Measurements from ENCODE around the gene ANGPTL7.
A peak's percentile ranks its signal among the peaks of the same experiment; 100 is the strongest.
"Not testable (repeated sequence)": the region's sequence is repeated elsewhere in the genome, so short reads cannot be mapped to it uniquely, and the experiment has no call there.

Gene ANGPTL7, protein sequence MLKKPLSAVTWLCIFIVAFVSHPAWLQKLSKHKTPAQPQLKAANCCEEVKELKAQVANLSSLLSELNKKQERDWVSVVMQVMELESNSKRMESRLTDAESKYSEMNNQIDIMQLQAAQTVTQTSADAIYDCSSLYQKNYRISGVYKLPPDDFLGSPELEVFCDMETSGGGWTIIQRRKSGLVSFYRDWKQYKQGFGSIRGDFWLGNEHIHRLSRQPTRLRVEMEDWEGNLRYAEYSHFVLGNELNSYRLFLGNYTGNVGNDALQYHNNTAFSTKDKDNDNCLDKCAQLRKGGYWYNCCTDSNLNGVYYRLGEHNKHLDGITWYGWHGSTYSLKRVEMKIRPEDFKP

DNA sequence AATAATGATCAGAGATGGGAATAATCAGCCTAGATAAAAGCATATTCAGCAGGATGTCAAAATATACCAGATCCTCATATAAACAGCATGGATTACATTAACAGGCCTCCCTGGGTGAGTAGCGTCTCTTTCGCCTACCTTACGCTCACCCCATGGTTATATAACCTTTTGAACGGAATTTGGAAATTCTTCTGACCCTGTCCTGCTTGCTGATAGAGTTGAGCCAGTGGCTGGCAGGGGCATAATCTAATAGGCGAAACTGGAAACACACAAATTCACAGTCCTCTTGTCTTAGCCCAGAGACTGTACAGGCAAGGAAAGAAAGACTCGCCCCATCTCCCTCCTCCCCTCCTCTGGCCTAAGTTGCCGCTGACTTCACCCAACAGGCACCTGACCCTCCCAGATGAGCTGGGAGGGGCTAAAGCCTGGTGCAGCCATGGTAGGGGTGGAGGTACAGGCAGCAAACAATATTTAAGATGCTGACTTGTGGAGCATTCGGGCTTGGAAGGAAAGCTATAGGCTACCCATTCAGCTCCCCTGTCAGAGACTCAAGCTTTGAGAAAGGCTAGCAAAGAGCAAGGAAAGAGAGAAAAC, at the start of gene ANGPTL7:
ANGPTL7 (plus strand) TSS at position 498 of the 594 bp plus-strand sequence. CDS start 225 bp downstream, outside the sequence.
- DNase-seq, result no peak

- DNase-seq, result no peak
Observed at GRCh38 chr1:11142618-11143391, 46.4 kb upstream of the ANGPTL7 start.

GRCh38 chr1:11143401-11143800, 45.8 kb upstream of the ANGPTL7 start:
- no peak for DNase-seq

DNA sequence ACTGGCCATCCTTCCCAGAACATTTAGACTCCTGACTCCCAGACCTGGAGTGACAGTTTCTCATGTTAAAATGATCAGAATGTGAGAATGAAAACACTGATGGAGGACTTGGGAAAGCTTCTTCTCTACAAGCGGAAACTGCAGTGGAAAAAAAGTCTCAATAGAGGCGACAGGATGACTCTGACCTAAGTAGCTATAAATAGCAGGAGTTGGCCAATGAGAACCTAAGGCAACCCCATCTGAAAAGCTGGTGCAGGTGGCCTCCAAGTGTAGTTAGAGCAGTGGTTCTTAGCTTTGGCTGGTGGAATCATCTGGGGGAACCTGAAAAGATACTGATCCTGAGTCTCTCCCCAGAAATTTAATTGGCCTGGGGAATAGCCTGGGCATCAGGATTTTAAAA, 45.2 kb upstream of the ANGPTL7 start:
- DNase-seq, result no peak

GRCh38 chr1:11144570-11145256, 44.4 kb upstream of the ANGPTL7 start:
- DNase-seq, result no peak

- DNase-seq, result no peak
Observed at GRCh38 chr1:11145741-11146140, 43.4 kb upstream of the ANGPTL7 start.

- DNase-seq, result no peak
Observed at GRCh38 chr1:11147197-11147770, 41.9 kb upstream of the ANGPTL7 start.

- no peak for DNase-seq
Observed at GRCh38 chr1:11150326-11150725, 38.8 kb upstream of the ANGPTL7 start.

- no peak for DNase-seq
Observed at GRCh38 chr1:11151114-11151513, 38.0 kb upstream of the ANGPTL7 start.

DNA sequence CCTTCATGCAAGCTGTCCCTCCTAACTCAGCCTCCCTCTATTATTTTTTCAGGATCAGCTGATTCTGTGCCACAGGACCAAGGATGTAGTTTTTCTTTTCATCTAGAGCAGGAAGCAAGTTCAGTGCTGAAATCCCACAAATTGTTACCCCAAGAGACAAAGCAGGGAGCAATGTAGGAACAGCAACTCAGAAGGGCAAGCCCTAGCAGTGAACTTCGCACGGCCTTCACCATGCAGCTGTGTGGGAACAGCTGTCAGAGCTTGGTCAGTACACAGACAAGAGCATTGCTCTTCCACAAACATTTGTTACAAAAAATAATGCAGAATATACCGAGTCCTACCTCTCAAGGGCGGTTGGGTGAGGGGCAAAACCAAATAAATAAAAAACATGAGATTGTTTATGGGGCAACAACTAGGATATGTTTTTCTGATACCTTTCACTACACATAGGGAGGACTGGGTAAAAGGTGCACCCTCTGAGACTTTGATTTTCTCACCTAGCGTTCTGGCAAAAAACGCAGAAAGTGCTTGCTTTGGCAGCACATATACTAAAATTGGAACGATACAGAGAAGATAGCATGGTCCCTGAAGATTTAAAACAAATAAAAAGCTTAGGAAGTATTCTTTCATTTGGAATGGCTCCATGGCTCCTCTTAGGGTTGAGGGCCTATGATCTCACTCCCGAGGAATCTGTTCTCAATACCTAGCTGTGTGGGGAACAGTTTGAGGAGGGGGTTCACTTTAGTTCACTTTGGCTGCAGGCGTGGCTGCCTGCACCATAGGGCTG, 37.1 kb upstream of the ANGPTL7 start:
- DNase-seq, result no peak

DNA sequence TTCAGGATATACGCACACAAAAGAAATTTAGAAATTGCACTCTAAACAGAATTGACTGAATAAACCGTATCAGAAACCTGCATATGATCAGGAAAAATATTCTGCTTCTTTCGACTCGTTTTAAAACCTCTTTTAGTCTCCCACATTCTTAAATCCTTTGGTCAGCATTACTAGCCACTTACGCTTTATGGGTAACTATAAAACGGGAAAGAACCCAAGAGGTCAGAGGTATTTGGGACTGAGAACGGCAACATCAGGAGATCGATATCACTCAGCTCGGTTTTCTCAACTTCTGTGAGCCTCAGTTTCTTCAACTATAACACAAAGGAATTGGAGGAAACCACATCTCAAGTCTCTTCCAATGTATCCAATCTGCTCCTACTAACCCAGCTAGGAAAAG, 36.4 kb upstream of the ANGPTL7 start:
- no peak for DNase-seq

DNA sequence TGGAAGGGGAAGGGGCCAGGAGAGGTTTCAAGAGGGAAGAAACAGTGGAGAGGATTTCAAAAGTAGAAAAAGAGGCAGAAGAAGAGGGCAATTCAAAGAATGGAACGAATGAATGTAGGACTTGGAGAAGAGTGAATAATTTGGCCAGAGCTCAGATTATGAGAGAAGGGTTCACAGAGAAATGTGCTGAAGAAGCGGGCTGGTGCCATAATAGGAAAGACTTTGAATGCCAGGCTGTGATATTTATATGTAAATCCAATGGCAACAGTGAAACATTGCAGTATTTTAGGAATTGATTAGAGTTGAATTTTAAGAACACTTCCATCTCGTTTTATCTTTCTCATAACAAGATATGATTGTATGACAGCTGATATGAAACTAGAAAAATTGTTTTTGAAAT, 36.0 kb upstream of the ANGPTL7 start:
- DNase-seq, result no peak

DNA sequence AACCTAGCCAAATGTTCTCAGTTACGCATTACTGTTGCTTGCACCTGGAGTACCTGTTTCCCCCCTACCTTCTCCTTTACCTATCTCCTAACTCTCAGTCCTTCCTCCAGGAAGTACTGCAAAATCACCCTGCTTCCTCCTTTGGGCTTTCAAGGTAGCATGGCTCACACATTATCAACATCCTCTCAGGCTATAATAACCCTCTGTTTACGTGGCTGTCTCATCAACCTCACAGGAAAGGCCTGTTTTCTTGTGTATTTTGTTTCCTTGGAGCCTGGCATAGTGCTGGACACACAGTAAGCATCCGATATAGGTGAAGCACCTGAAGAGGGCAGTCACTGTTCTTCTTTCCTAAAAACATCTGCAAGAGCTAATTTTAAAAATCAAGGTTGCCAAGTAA, 32.7 kb upstream of the ANGPTL7 start:
- DNase-seq, result no peak

DNA sequence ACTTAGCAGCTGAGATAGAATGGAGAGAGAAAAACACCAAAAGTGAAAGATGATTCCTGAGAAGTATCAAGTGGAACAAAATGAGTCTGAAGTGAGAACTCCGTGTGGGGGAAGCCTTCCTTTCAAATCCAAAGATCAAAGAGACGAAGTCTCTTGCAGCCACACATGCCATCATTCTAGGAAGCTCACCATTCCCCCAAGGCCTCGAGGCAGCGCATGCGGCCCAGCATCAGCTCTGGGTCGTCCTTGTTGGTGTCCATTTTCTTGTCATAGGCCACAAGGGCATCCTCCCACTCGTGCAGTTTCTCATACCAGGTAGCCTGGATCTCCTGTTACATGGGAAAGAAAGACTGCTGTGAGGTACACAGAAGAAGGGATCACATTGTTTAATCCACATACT, 32.2 kb upstream of the ANGPTL7 start:
- no peak for DNase-seq

DNA sequence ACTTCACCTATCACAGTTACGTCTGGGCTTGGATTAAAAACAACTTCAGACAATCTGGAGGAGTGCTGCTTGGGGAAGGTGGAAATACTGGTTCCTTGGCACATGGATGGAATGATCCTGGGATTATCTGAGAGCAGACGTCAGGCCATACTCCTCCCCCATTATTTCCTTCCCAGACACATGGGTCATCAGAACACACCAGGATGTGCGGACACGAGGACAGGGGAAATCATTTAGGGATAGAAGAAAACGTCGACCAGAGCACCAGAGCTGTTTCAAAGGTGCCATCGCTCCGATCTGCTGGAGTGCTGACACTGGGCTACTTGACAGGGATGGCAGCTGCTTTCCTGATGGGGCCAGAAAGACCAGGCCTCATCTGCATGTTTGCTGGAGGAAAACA, 31.8 kb upstream of the ANGPTL7 start:
- DNase-seq, result no peak

DNA sequence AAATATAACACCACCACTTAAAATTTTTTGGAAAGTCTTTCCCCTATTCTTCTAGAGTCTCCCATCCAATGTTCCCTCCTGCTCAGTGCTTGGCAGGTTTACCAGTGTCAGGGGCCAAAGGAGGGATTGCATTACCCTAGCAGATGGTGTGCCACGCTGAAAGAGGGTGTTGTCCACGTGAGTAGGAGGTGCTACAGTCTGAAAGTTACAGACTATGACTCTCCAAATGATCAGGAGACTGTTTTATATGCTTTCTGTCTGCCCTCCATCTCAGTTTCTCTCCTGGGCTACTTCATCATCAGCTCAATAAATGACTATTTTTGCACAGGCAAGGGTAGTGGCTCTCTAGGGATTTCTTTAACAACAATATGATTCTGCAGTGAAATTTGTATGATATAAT, 31.3 kb upstream of the ANGPTL7 start:
- DNase-seq, result peak; percentile 9

GRCh38 chr1:11158291-11158690, 30.9 kb upstream of the ANGPTL7 start:
- no peak for DNase-seq

DNA sequence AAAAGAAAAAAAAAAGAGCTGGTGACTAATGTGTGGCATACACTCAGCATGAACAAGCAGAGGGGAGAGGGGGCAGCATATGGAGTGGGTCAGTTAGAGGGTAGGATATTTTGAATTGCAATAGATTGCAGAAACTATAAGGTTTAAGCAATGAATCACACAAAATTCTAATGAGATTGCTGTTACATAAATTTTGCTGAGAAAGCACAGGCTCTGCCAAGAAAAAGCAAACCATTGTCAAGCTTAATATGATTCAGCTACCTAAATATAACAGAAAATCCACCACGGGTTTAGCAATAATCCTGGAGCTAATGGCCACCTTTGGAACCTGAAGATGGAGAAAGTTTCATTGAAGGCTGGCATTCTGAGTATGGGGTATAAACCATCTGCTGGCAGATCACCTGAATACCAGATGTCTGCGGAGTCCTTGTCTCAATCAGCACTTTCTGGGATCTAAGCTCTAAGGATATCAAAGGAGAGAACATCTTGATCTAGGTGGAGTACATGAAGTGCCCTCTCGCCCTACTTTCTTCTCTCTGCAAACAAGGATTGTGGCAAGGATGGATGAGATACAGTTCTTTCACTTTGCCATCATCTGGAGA, 30.3 kb upstream of the ANGPTL7 start:
- no peak for DNase-seq

- DNase-seq, result not testable (repeated sequence)
Observed at GRCh38 chr1:11162752-11163151, 26.4 kb upstream of the ANGPTL7 start.

- not testable (repeated sequence) for DNase-seq
Observed at GRCh38 chr1:11166744-11167143, 22.4 kb upstream of the ANGPTL7 start.

DNA sequence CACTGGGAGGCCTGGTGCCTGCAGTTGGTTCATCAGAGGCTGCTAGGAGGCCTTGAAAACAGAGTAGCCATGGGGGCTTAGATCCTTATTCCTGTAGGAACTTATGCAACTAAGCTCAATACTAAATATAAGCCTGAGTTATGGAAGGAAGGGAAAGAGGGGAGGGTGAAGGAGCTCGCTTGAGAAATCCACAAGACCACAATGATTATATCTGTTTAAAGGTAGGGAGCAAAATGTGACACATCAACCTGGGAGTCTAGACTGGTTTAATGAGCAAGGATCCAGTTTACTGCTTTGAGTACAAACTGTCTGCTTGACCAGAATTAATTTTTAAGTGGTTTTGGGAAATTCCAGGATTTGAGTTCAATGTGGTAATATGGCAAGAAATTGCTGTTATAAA, 20.4 kb upstream of the ANGPTL7 start:
- DNase-seq, result no peak

DNA sequence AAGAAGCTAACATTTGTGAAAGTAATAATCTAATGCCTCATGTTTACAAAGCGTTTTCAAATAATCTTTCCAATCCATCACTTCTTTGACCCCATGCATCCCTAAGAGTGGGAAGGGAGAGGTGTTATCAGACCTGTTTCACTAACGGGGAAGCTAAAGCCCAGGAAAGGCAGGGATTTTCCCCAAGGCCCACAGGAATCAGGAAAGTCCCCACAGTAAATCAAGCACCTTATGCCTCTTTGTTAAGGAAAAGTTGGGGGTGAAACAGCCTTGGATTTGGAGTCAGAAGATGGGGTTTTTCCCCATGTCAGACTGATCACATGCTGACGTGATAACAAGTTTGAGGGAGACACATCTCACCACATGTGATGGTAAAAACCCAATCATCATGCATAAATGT, 20.0 kb upstream of the ANGPTL7 start:
- DNase-seq, result no peak
